HG02571 (cell line): Measurements from ENCODE around the gene GGT7.

Source experiments
- ATAC-seq: cut with Tn5 transposase; IDR thresholded peaks from one replicate; pipeline ENCODE4 v1.9.1; 2021; ENCODE audit warnings: mild to moderate bottlenecking, moderate library complexity; ENCODE audit not compliant: unreplicated experiment

The GGT7 gene

GRCh38 chr20:34797012-34797995 is 75.4 kb downstream of the GGT7 start:
- no peak for ATAC-seq
